Suprapubic skin (tissue), 4 donors: ENCODE measurements around the gene PCGF3. TPM values are rescaled to one million over a fixed set of nuclear protein-coding genes. Genes with fewer than 3 reads are reported as not detected.
"Not testable (repeated sequence)": the region's sequence is repeated elsewhere in the genome, so short reads cannot be mapped to it uniquely, and the experiment has no call there.

Experiments
- DNase-seq, 2 donors: peaks; one replicate each; pipeline ENCODE4 v3.0.0-alpha.2; 2019; ENCODE audit warnings: low spot score in 2 of 2
- H3K27ac ChIP-seq: fragments of 200-600 bp; sonication (generic); one replicate; pipeline ENCODE4 v1.5.1; 2019
- H3K27me3 ChIP-seq: fragments of 200-600 bp; sonication (generic); one replicate; pipeline ENCODE4 v1.5.1; 2019
- H3K36me3 ChIP-seq: fragments of 200-600 bp; sonication (generic); one replicate; pipeline ENCODE4 v1.5.1; 2019
- H3K4me1 ChIP-seq: fragments of 200-600 bp; sonication (generic); one replicate; pipeline ENCODE4 v1.5.1; 2019
- H3K4me3 ChIP-seq: fragments of 200-600 bp; sonication (generic); one replicate; pipeline ENCODE4 v1.5.1; 2019; ENCODE audit warnings: mild to moderate bottlenecking
- H3K9me3 ChIP-seq: fragments of 200-600 bp; sonication (generic); one replicate; pipeline ENCODE4 v1.5.1; 2019
- CTCF ChIP-seq, 2 donors: fragments of 200-600 bp in 1 of 2; fragments of 450-650 bp in 1 of 2; sonication (generic) in 1 of 2; IDR thresholded peaks; one replicate each; pipeline ENCODE4 v1.5.1; 2016 to 2019; ENCODE audit warnings: antibody characterized with exemption in 2 of 2, mild to moderate bottlenecking in 1 of 2, moderate library complexity in 1 of 2
- EP300 ChIP-seq: sonication (generic); formaldehyde crosslinking; IDR thresholded peaks from one replicate; pipeline ENCODE4 v1.6.1; 2017; ENCODE audit warnings: antibody characterized with exemption
- POLR2A ChIP-seq, 2 donors: fragments of 450-650 bp; IDR thresholded peaks; one replicate each; pipeline ENCODE4 v1.6.1; 2017; ENCODE audit warnings: antibody characterized with exemption in 2 of 2, mild to moderate bottlenecking in 2 of 2, moderate library complexity in 2 of 2
- POLR2AphosphoS5 ChIP-seq, 3 donors: sonication (generic); formaldehyde crosslinking; IDR thresholded peaks; one replicate each; pipeline ENCODE4 v1.6.1; 2017; ENCODE audit warnings: antibody characterized with exemption in 3 of 3
- WGBS: methylation state at CpG from one replicate; pipeline ENCODE4 v1.1.5; 2018; 5-methylcytosine and 5-hydroxymethylcytosine counted together
- total RNA-seq, 4 donors: library from RNA; depleted of rRNA; stranded (reverse); fragments of >200 nt; gene quantifications; one replicate each; pipeline ENCODE4 v1.1.0, GENCODE V29; 2016

Gene PCGF3
- total RNA-seq, 4 donors from 2014 or later, result 59.7 to 152 (median 71.2) TPM

GRCh38 chr4:749698-750666, 44.4 kb downstream of the PCGF3 start:
- no peak for DNase-seq
- Histone ChIP-seq H3K36me3 (peaks cover 43% of the 10 kb centered on the region), H3K27ac (no peak overlapping the region), H3K4me1 (peaks cover 8% of the 10 kb centered on the region), H3K27me3 (no peaks in the 10 kb centered on the region), H3K4me3 (no peak overlapping the region), H3K9me3 (no peaks in the 10 kb centered on the region)
- WGBS, result 85% methylated on average over 20 of the region's 20 CpGs
- TF ChIP-seq POLR2AphosphoS5 (IDR thresholded peaks at IDR 0.05), result no peak
- TF ChIP-seq EP300, result no peak
- TF ChIP-seq CTCF (IDR thresholded peaks at IDR 0.05), result no peak
- no peak for TF ChIP-seq POLR2A (IDR thresholded peaks at IDR 0.05)

GRCh38 chr4:751676-752075, 46.0 kb downstream of the PCGF3 start:
- Histone ChIP-seq H3K9me3 (no peaks in the 10 kb centered on the region), H3K27me3 (no peaks in the 10 kb centered on the region), H3K36me3 (peaks cover 53% of the 10 kb centered on the region), H3K27ac (no peak overlapping the region), H3K4me1 (peaks cover 8% of the 10 kb centered on the region), H3K4me3 (no peak overlapping the region)
- WGBS, result 84% methylated on average over 13 of the region's 15 CpGs
- TF ChIP-seq EP300, result no peak
- TF ChIP-seq POLR2A (IDR thresholded peaks at IDR 0.05), result no peak
- TF ChIP-seq POLR2AphosphoS5 (IDR thresholded peaks at IDR 0.05), result no peak
- TF ChIP-seq CTCF (IDR thresholded peaks at IDR 0.05), result no peak
- DNase-seq, result no peak

GRCh38 chr4:752196-752861, 46.7 kb downstream of the PCGF3 start:
- TF ChIP-seq POLR2A (IDR thresholded peaks at IDR 0.05) (no peak), POLR2AphosphoS5 (IDR thresholded peaks at IDR 0.05) (no peak), EP300 (no peak), CTCF (IDR thresholded peaks at IDR 0.05) (no peak)
- 92% methylated on average over 21 of the region's 25 CpGs for WGBS
- peaks cover 59% of the 10 kb centered on the region for H3K36me3 ChIP-seq

GRCh38 chr4:753186-753585, 47.6 kb downstream of the PCGF3 start:
- not testable (repeated sequence) for DNase-seq, H3K4me3 ChIP-seq, H3K27me3 ChIP-seq, H3K4me1 ChIP-seq, H3K9me3 ChIP-seq, H3K27ac ChIP-seq
- 97% methylated on average over 13 of the region's 13 CpGs for WGBS
- peaks cover 58% of the 10 kb centered on the region for H3K36me3 ChIP-seq

More at GRCh38 chr4:752196-752861, 46.7 kb downstream of the PCGF3 start:
- H3K27ac ChIP-seq, result no peak overlapping the region
- no peak overlapping the region for H3K4me3 ChIP-seq
- no peak for DNase-seq
- H3K9me3 ChIP-seq, result no peaks in the 10 kb centered on the region
- H3K4me1 ChIP-seq, result peaks cover 8% of the 10 kb centered on the region
- no peaks in the 10 kb centered on the region for H3K27me3 ChIP-seq

GRCh38 chr4:754221-755120, 48.8 kb downstream of the PCGF3 start:
- H3K36me3 ChIP-seq, result peaks cover 51% of the 10 kb centered on the region
- peaks cover 8% of the 10 kb centered on the region for H3K4me1 ChIP-seq
- H3K9me3 ChIP-seq, result no peaks in the 10 kb centered on the region

More at GRCh38 chr4:754221-755120, 48.8 kb downstream of the PCGF3 start:
- 94% methylated on average over 22 of the region's 32 CpGs for WGBS
- TF ChIP-seq CTCF (IDR thresholded peaks at IDR 0.05), result no peak
- TF ChIP-seq EP300, result no peak
- TF ChIP-seq POLR2AphosphoS5 (IDR thresholded peaks at IDR 0.05), result no peak
- TF ChIP-seq POLR2A (IDR thresholded peaks at IDR 0.05), result no peak
- no peak overlapping the region for H3K27ac ChIP-seq
- no peak for DNase-seq
- H3K4me3 ChIP-seq, result no peak overlapping the region
- H3K27me3 ChIP-seq, result no peaks in the 10 kb centered on the region
